ENCODE data around the gene SEPTIN3. TPM values are rescaled to one million over a fixed set of nuclear protein-coding genes. Genes with fewer than 3 reads are reported as not detected.

Gene SEPTIN3
- total and polyA plus RNA-seq, 2 experiments from 2014 or later: 2.9 to 3.9 TPM

GRCh38 chr22:41932353-41932752 is 36.9 kb upstream of the SEPTIN3 start:
- DNase-seq (ENCODE audit: low read depth in 1 of 2, low spot score in 1 of 2): no peak
- Histone ChIP-seq H3K4me3 (no peak overlapping the region), H3K36me3 (no peaks in the 10 kb centered on the region), H3K27ac (no peak overlapping the region), H3K9me3 (ENCODE audit: low read depth) (no peaks in the 10 kb centered on the region), H3K27me3 (no peaks in the 10 kb centered on the region), H3K4me1 (ENCODE audit: low read depth) (no peaks in the 10 kb centered on the region)
- TF ChIP-seq CTCF (IDR thresholded peaks at IDR 0.05; ENCODE audit: low read depth, low read length): no peak

- no peak for TF ChIP-seq CTCF (IDR thresholded peaks at IDR 0.05; ENCODE audit: low read depth, low read length)
- H3K9me3 ChIP-seq (ENCODE audit: low read depth): no peaks in the 10 kb centered on the region
- H3K36me3 ChIP-seq: no peaks in the 10 kb centered on the region
- no peak for DNase-seq (ENCODE audit: low read depth in 1 of 2, low spot score in 1 of 2)
- no peak overlapping the region for H3K4me3 ChIP-seq
- H3K4me1 ChIP-seq (ENCODE audit: low read depth): no peaks in the 10 kb centered on the region
- H3K27me3 ChIP-seq: no peaks in the 10 kb centered on the region
- no peak overlapping the region for H3K27ac ChIP-seq
Measured at GRCh38 chr22:41933411-41934177, 35.6 kb upstream of the SEPTIN3 start.

GRCh38 chr22:41934284-41935014 is 34.8 kb upstream of the SEPTIN3 start:
- H3K36me3 ChIP-seq: no peaks in the 10 kb centered on the region
- H3K9me3 ChIP-seq (ENCODE audit: low read depth): no peaks in the 10 kb centered on the region
- H3K4me3 ChIP-seq: no peak overlapping the region
- no peak overlapping the region for H3K27ac ChIP-seq
- no peak for TF ChIP-seq CTCF (IDR thresholded peaks at IDR 0.05; ENCODE audit: low read depth, low read length)
- no peaks in the 10 kb centered on the region for H3K27me3 ChIP-seq
- DNase-seq (ENCODE audit: low read depth in 1 of 2, low spot score in 1 of 2): no peak
- no peaks in the 10 kb centered on the region for H3K4me1 ChIP-seq (ENCODE audit: low read depth)

GRCh38 chr22:41935015-41935351 is 34.3 kb upstream of the SEPTIN3 start:
- TF ChIP-seq CTCF (IDR thresholded peaks at IDR 0.05; ENCODE audit: low read depth, low read length): no peak
- no peaks in the 10 kb centered on the region for H3K4me1 ChIP-seq (ENCODE audit: low read depth)
- H3K9me3 ChIP-seq (ENCODE audit: low read depth): no peaks in the 10 kb centered on the region
- H3K27ac ChIP-seq: no peak overlapping the region
- DNase-seq (ENCODE audit: low read depth in 1 of 2, low spot score in 1 of 2): no peak
- no peak overlapping the region for H3K4me3 ChIP-seq
- no peaks in the 10 kb centered on the region for H3K36me3 ChIP-seq
- H3K27me3 ChIP-seq: no peaks in the 10 kb centered on the region

GRCh38 chr22:41935509-41935908 is 33.7 kb upstream of the SEPTIN3 start:
- Histone ChIP-seq H3K36me3 (no peaks in the 10 kb centered on the region), H3K27me3 (no peaks in the 10 kb centered on the region), H3K4me3 (no peak overlapping the region), H3K27ac (no peak overlapping the region), H3K4me1 (ENCODE audit: low read depth) (no peaks in the 10 kb centered on the region), H3K9me3 (ENCODE audit: low read depth) (no peaks in the 10 kb centered on the region)
- DNase-seq (ENCODE audit: low read depth in 1 of 2, low spot score in 1 of 2): no peak
- TF ChIP-seq CTCF (IDR thresholded peaks at IDR 0.05; ENCODE audit: low read depth, low read length): no peak

Measured in cardiac muscle cell (in vitro differentiated cells and primary cell).